ENCODE data around the gene AOPEP.

AOPEP gene

GRCh38 chr9:94726495-94727191 lies at the start of gene AOPEP:
AOPEP (plus strand) TSS chr9:94726699; CDS start chr9:94759784, 33,085 bp downstream.
- DNase-seq, result peak; percentile 82

- no peak for DNase-seq
These were observed 48.6 kb upstream of the AOPEP start for GRCh38 chr9:94677929-94678328.

GRCh38 chr9:94679587-94679986 lies 46.9 kb upstream of the AOPEP start:
- no peak for DNase-seq

- no peak for DNase-seq
These were observed 46.5 kb upstream of the AOPEP start for GRCh38 chr9:94680020-94680419.

GRCh38 chr9:94680621-94681020 lies 45.9 kb upstream of the AOPEP start:
- no peak for DNase-seq

- peak; percentile 23 for DNase-seq
These were observed 45.0 kb upstream of the AOPEP start for GRCh38 chr9:94681508-94681907.

- DNase-seq, result no peak
These were observed 41.1 kb upstream of the AOPEP start for GRCh38 chr9:94685359-94685758.

- DNase-seq, result no peak
These were observed 39.0 kb upstream of the AOPEP start for GRCh38 chr9:94687451-94687850.

- no peak for DNase-seq
These were observed 36.2 kb upstream of the AOPEP start for GRCh38 chr9:94690344-94690743.

GRCh38 chr9:94692601-94693000 lies 33.9 kb upstream of the AOPEP start:
- DNase-seq, result no peak

- no peak for DNase-seq
These were observed 32.9 kb upstream of the AOPEP start for GRCh38 chr9:94693485-94694204.

- no peak for DNase-seq
These were observed 30.0 kb upstream of the AOPEP start for GRCh38 chr9:94696545-94696944.

GRCh38 chr9:94697972-94698581 lies 28.4 kb upstream of the AOPEP start:
- DNase-seq, result no peak

GRCh38 chr9:94699715-94700373 lies 26.7 kb upstream of the AOPEP start:
- DNase-seq, result no peak

GRCh38 chr9:94700445-94700844 lies 26.1 kb upstream of the AOPEP start:
- no peak for DNase-seq

- DNase-seq, result no peak
These were observed 22.9 kb upstream of the AOPEP start for GRCh38 chr9:94703488-94704140.

GRCh38 chr9:94705162-94705702 lies 21.3 kb upstream of the AOPEP start:
- DNase-seq, result no peak

GRCh38 chr9:94706922-94707321 lies 19.6 kb upstream of the AOPEP start:
- DNase-seq, result no peak

GRCh38 chr9:94713436-94714215 lies 12.9 kb upstream of the AOPEP start:
- DNase-seq, result no peak

GRCh38 chr9:94714494-94714893 lies 12.0 kb upstream of the AOPEP start:
- no peak for DNase-seq

- DNase-seq, result no peak
These were observed 8.7 kb upstream of the AOPEP start for GRCh38 chr9:94717761-94718160.

GRCh38 chr9:94718936-94719335 lies 7.6 kb upstream of the AOPEP start:
- no peak for DNase-seq
